GM12878 (cell line): Measurements from ENCODE around the gene CHMP6. TPM values are rescaled to one million over a fixed set of nuclear protein-coding genes. Genes with fewer than 3 reads are reported as not detected.

ENCODE experiments used
- ATAC-seq: fragments of 200-7000 bp; cut with Tn5 transposase; 3 replicates; pipeline ENCODE4 v1.9.1; 2020; ENCODE audit warnings: mild to moderate bottlenecking, moderate library complexity
- BruUV-seq: library from RNA; stranded (reverse); fragments of 400-500 nt; replicated peaks from 2 replicates; lab custom pipeline; 2021; lab: Mats Ljungman, UMichigan
- CTCF ChIA-PET: fragments of 300-600 bp; sonication (Branson Sonifier 250); formaldehyde crosslinking; extraction: SDS; loops from one replicate; lab custom pipeline; 2021; ENCODE audit warnings: inconsistent platforms; lab: Yijun Ruan, JAX
- POLR2A ChIA-PET: fragments of 350-600 bp; formaldehyde crosslinking; extraction: SDS; loops from one replicate; lab custom pipeline; 2021; ENCODE audit warnings: inconsistent platforms; lab: Charles Lee
- RAD21 ChIA-PET: fragments of 300-600 bp; sonication (Branson Sonifier 250); formaldehyde crosslinking; loops from one replicate; lab custom pipeline; 2023; ENCODE audit warnings: antibody characterized with exemption; ENCODE audit not compliant: unreplicated experiment; lab: Charles Lee
- SMC1A ChIA-PET: fragments of 300-600 bp; sonication (Branson Sonifier 250); formaldehyde crosslinking; loops from one replicate; lab custom pipeline; 2023; ENCODE audit not compliant: unreplicated experiment, uncharacterized antibody; lab: Charles Lee
- DNase-seq: peaks from one replicate; pipeline ENCODE4 v3.0.0-alpha.2; 2011; ENCODE audit warnings: low read depth, low spot score
- FAIRE-seq: peaks from 3 replicates; lab custom pipeline; 2011; peaks lifted over from hg19 to GRCh38; lab: Jason Lieb, UNC
- H2AFZ ChIP-seq: 2 replicates; pipeline ENCODE4 v1.6.0; 2011; ENCODE audit warnings: low read depth, low read length, control low read depth; ENCODE audit not compliant: control insufficient read depth
- H3K27ac ChIP-seq: 2 replicates; pipeline ENCODE4 v1.5.1; 2011; ENCODE audit warnings: control low read depth; ENCODE audit not compliant: control insufficient read depth, insufficient read depth
- H3K27me3 ChIP-seq, 2 experiments: replicated peaks in 1 of 2; 2 replicates each; pipeline versions ENCODE4 v1.6.0 to v1.6.1; 2011; ENCODE audit warnings: low read length in 1 of 2; ENCODE audit not compliant: control insufficient read depth in 2 of 2, insufficient read depth in 2 of 2
- H3K36me3 ChIP-seq, 2 experiments: 2 replicates each; pipeline ENCODE4 v1.5.1; 2011; ENCODE audit warnings: low read length in 1 of 2; ENCODE audit not compliant: control insufficient read depth in 2 of 2, insufficient read depth in 2 of 2
- H3K4me1 ChIP-seq: 2 replicates; pipeline ENCODE4 v1.6.1; 2011; ENCODE audit warnings: mild to moderate bottlenecking, low read length, moderate library complexity, mixed read lengths; ENCODE audit not compliant: control insufficient read depth, insufficient read depth
- H3K4me2 ChIP-seq: 2 replicates; pipeline ENCODE4 v1.6.0; 2011; ENCODE audit warnings: control low read depth; ENCODE audit not compliant: control insufficient read depth, insufficient read depth
- H3K4me3 ChIP-seq: fragments of 200-600 bp; sonication (generic); 2 replicates; pipeline ENCODE4 v1.5.1; 2016
- H3K79me2 ChIP-seq: 2 replicates; pipeline ENCODE4 v1.6.0; 2011; ENCODE audit warnings: low read length; ENCODE audit not compliant: control insufficient read depth, insufficient read depth
- H3K9ac ChIP-seq: 2 replicates; pipeline ENCODE4 v1.8.0; 2011; ENCODE audit warnings: low read length, control low read depth, mixed read lengths; ENCODE audit not compliant: control insufficient read depth, insufficient read depth
- H3K9me3 ChIP-seq: replicated peaks from 3 replicates; pipeline ENCODE4 v1.5.1; 2011; ENCODE audit warnings: mild to moderate bottlenecking, low read length; ENCODE audit not compliant: control insufficient read depth, insufficient read depth
- H4K20me1 ChIP-seq: 2 replicates; pipeline ENCODE4 v1.6.0; 2011; ENCODE audit not compliant: control insufficient read depth, insufficient read depth
- BACH1 ChIP-seq: fragments of 450-650 bp; IDR thresholded peaks from 2 replicates; pipeline ENCODE4 v1.6.1; 2017; ENCODE audit warnings: mild to moderate bottlenecking, borderline replicate concordance
- BMI1 ChIP-seq: fragments of 450-650 bp; IDR thresholded peaks from 2 replicates; pipeline ENCODE4 v1.6.1; 2016; ENCODE audit warnings: mild to moderate bottlenecking, moderate library complexity, borderline replicate concordance
- DPF2 ChIP-seq: fragments of 450-650 bp; IDR thresholded peaks from 2 replicates; pipeline ENCODE4 v1.6.1; 2017; ENCODE audit warnings: mild to moderate bottlenecking
- EGR1 ChIP-seq, 2 experiments: IDR thresholded peaks; 1 replicate in 1 of 2; 2 replicates in 1 of 2; pipeline ENCODE4 v1.6.1; 2011 to 2012; ENCODE audit warnings: low read depth in 2 of 2, low read length in 2 of 2, borderline replicate concordance in 1 of 2, mild to moderate bottlenecking in 1 of 2, moderate library complexity in 1 of 2
- ESRRA ChIP-seq: IDR thresholded peaks from 2 replicates; pipeline ENCODE4 v1.6.1; 2012; ENCODE audit warnings: mild to moderate bottlenecking, low read length, improper control_type of control experiment
- FOXK2 ChIP-seq: fragments of 450-650 bp; IDR thresholded peaks from 2 replicates; pipeline ENCODE4 v1.6.1; 2017; ENCODE audit warnings: mild to moderate bottlenecking, moderate library complexity
- PML ChIP-seq: IDR thresholded peaks from 2 replicates; pipeline ENCODE4 v1.6.1; 2012; ENCODE audit warnings: low read length, inconsistent platforms
- RBBP5 ChIP-seq: fragments of 200-600 bp; sonication (generic); conservative IDR thresholded peaks from 2 replicates; pipeline ENCODE4 v1.6.1; 2016
- SPI1 ChIP-seq: IDR thresholded peaks from 2 replicates; pipeline ENCODE4 v1.6.1; 2011; ENCODE audit warnings: low read depth, mild to moderate bottlenecking, low read length, moderate library complexity, borderline replicate concordance; ENCODE audit not compliant: insufficient read depth
- SREBF1 ChIP-seq: IDR thresholded peaks from 2 replicates; pipeline ENCODE4 v1.6.1; 2012; ENCODE audit warnings: mild to moderate bottlenecking, low read length
- SREBF2 ChIP-seq: IDR thresholded peaks from 2 replicates; pipeline ENCODE4 v1.6.1; 2012; ENCODE audit warnings: mild to moderate bottlenecking, low read length
- ZBTB4 ChIP-seq: fragments of 450-650 bp; formaldehyde crosslinking; IDR thresholded peaks from 2 replicates; pipeline ENCODE4 v1.4.0; 2022; ENCODE audit warnings: mild to moderate bottlenecking, moderate library complexity
- ZSCAN29 ChIP-seq: fragments of 450-650 bp; IDR thresholded peaks from 2 replicates; pipeline ENCODE4 v1.6.1; 2017; ENCODE audit warnings: mild to moderate bottlenecking, moderate library complexity
- WGBS: methylation state at CpG from one replicate; pipeline ENCODE4 v1.1.6; 2016; ENCODE audit warnings: low lambda C conversion rate; ENCODE audit not compliant: insufficient replicate concordance, insufficient coverage; ENCODE audit errors: missing lambda C conversion rate; 5-methylcytosine and 5-hydroxymethylcytosine counted together
- in situ Hi-C: fragments of 300-500 bp; cut with MboI; formaldehyde crosslinking; loops from 9 replicates; pipeline ENCODE4 v1.14.3; 2018; ENCODE audit warnings: mixed read lengths
- intact Hi-C: fragments of 100-400 bp; cut with micrococcal nuclease; formaldehyde crosslinking; loops from one replicate; pipeline ENCODE4 v1.14.2; 2022; ENCODE audit not compliant: unreplicated experiment
- polyA plus RNA-seq, 11 experiments: library from polyadenylated mRNA; depleted of rRNA in 4 of 11; unstranded in 6 of 11; stranded (reverse) in 5 of 11; fragments of >200 nt; fragmentation: Nextera tagmentation in 4 of 11; fragmentation: Illumina TruSeq in 1 of 11; extraction: Ambion mirVana in 4 of 11; extraction: Trizol in 1 of 11; gene quantifications; 1 replicate in 1 of 11; 2 replicates in 10 of 11; pipeline versions ENCODE4 v1.2.1 to v1.2.3, GENCODE V29; 2011 to 2016; ENCODE audit warnings: inconsistent platforms in 2 of 11, missing spikeins in 2 of 11, low read depth in 1 of 11
- total RNA-seq, 4 experiments: library from RNA; depleted of rRNA in 3 of 4; stranded (reverse); fragments of >200 nt in 3 of 4; fragmentation: Illumina TruSeq in 1 of 4; extraction: Trizol in 1 of 4; gene quantifications; 2 replicates each; pipeline versions ENCODE4 v1.2.1 to v1.2.3, GENCODE V29; 2013 to 2021
- TF ChIP-seq, protein P1 (sequence below): fragments of 450-650 bp; IDR thresholded peaks from 2 replicates; pipeline ENCODE4 v1.6.1; 2017; ENCODE audit warnings: antibody characterized with exemption, mild to moderate bottlenecking, moderate library complexity
- TF ChIP-seq, protein P2 (sequence below): IDR thresholded peaks from 2 replicates; pipeline ENCODE4 v1.6.1; 2011; ENCODE audit warnings: borderline replicate concordance, low read depth, mild to moderate bottlenecking, moderate library complexity, low read length; ENCODE audit not compliant: insufficient read depth, poor library complexity, severe bottlenecking

The CHMP6 gene
- total and polyA plus RNA-seq, 10 of the 15 experiments (the other 5 are each of a cell fraction or from before 2014, with no cell fraction given): 0.21 to 37.9 (median 14.7) TPM

DNA sequence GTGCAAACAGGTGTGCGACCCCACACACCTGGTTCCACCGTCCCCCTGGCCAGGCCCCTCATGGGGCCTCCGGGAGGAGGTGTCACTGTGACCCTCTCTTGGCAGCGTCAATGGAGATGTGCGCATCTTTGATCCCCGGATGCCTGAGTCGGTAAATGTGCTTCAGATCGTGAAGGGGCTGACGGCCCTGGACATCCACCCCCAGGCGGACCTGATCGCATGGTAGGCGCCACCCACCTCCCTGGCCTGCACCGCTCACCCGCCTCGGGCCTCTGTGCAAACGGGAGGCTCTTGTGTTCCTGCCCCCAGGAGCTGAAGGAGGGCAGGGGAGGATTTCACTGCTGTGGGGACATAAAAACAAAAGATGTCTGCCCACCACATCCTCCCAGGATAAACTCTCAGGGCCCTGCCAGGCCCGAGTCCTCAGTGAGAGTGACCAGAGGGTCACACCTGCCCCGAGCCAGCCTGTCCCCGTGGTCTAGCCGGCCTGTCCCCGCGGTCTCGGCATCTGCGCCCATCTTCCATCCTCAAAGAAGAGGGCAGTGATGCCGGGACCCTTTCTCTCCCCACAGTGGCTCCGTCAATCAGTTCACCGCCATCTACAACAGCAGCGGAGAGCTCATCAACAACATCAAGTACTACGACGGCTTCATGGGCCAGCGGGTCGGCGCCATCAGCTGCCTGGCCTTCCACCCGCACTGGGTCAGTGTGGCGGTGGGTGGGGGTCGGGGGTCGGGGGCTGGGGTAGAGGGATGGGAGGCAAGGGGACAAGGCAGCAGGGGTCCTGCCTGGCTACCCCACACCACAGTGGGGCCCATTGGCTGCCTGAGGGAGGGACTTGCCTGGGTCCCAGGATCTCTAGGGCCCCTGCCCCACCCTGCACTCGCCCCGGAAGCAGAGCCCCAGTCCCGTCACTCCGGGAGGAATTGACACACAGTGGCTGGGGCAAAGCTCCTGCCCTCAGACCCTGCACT, 29.0 kb upstream of the CHMP6 start:
- ChIA-PET SMC1A (no interaction called here), POLR2A (no interaction called here), CTCF (no interaction called here), RAD21 (no interaction called here)
- Histone ChIP-seq H3K9me3 (no peaks in the 10 kb centered on the region), H2AFZ (no peak overlapping the region), H3K36me3 (no peaks in the 10 kb centered on the region), H3K27ac (no peak overlapping the region), H3K4me3 (no peak overlapping the region), H3K4me1 (no peaks in the 10 kb centered on the region), H3K4me2 (no peak overlapping the region), H3K27me3 (no peaks in the 10 kb centered on the region), H4K20me1 (no peaks in the 10 kb centered on the region), H3K79me2 (no peaks in the 10 kb centered on the region), H3K9ac (no peak overlapping the region)
- no peak for ATAC-seq
- no peak for FAIRE-seq
- in situ Hi-C loops (no loop called here), intact Hi-C loops (no loop called here)
- DNase-seq: no peak
- 91% methylated on average over 37 of the region's 41 CpGs for WGBS
- BruUV-seq: no TSS peak
- TF ChIP-seq FOXK2 (no peak), SREBF1 (no peak), EGR1 (IDR thresholded peaks at IDR 0.05; ENCODE audit: borderline replicate concordance in 1 of 2, low read depth in 2 of 2, low read length in 2 of 2) (no peak), ZSCAN29 (no peak), SPI1 (no peak), DPF2 (no peak), RBBP5 (no peak), BMI1 (no peak), BACH1 (no peak), ESRRA (no peak), SREBF2 (no peak), ZBTB4 (no peak), PML (no peak)
- TF ChIP-seq, protein P1, sequence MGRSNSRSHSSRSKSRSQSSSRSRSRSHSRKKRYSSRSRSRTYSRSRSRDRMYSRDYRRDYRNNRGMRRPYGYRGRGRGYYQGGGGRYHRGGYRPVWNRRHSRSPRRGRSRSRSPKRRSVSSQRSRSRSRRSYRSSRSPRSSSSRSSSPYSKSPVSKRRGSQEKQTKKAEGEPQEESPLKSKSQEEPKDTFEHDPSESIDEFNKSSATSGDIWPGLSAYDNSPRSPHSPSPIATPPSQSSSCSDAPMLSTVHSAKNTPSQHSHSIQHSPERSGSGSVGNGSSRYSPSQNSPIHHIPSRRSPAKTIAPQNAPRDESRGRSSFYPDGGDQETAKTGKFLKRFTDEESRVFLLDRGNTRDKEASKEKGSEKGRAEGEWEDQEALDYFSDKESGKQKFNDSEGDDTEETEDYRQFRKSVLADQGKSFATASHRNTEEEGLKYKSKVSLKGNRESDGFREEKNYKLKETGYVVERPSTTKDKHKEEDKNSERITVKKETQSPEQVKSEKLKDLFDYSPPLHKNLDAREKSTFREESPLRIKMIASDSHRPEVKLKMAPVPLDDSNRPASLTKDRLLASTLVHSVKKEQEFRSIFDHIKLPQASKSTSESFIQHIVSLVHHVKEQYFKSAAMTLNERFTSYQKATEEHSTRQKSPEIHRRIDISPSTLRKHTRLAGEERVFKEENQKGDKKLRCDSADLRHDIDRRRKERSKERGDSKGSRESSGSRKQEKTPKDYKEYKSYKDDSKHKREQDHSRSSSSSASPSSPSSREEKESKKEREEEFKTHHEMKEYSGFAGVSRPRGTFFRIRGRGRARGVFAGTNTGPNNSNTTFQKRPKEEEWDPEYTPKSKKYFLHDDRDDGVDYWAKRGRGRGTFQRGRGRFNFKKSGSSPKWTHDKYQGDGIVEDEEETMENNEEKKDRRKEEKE: no peak
- TF ChIP-seq, protein P2, sequence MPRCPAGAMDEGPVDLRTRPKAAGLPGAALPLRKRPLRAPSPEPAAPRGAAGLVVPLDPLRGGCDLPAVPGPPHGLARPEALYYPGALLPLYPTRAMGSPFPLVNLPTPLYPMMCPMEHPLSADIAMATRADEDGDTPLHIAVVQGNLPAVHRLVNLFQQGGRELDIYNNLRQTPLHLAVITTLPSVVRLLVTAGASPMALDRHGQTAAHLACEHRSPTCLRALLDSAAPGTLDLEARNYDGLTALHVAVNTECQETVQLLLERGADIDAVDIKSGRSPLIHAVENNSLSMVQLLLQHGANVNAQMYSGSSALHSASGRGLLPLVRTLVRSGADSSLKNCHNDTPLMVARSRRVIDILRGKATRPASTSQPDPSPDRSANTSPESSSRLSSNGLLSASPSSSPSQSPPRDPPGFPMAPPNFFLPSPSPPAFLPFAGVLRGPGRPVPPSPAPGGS: no peak
